Suprapubic skin (tissue), 4 donors: Measurements from ENCODE around the gene DOK6. TPM values are rescaled to one million over a fixed set of nuclear protein-coding genes. Genes with fewer than 3 reads are reported as not detected.

Experiments
- DNase-seq, 2 donors: peaks; one replicate each; pipeline ENCODE4 v3.0.0-alpha.2; 2019; ENCODE audit warnings: low spot score in 2 of 2
- H3K27ac ChIP-seq: fragments of 200-600 bp; sonication (generic); one replicate; pipeline ENCODE4 v1.5.1; 2019
- H3K27me3 ChIP-seq: fragments of 200-600 bp; sonication (generic); one replicate; pipeline ENCODE4 v1.5.1; 2019
- H3K36me3 ChIP-seq: fragments of 200-600 bp; sonication (generic); one replicate; pipeline ENCODE4 v1.5.1; 2019
- H3K4me1 ChIP-seq: fragments of 200-600 bp; sonication (generic); one replicate; pipeline ENCODE4 v1.5.1; 2019
- H3K4me3 ChIP-seq: fragments of 200-600 bp; sonication (generic); one replicate; pipeline ENCODE4 v1.5.1; 2019; ENCODE audit warnings: mild to moderate bottlenecking
- H3K9me3 ChIP-seq: fragments of 200-600 bp; sonication (generic); one replicate; pipeline ENCODE4 v1.5.1; 2019
- EP300 ChIP-seq: sonication (generic); formaldehyde crosslinking; IDR thresholded peaks from one replicate; pipeline ENCODE4 v1.6.1; 2017; ENCODE audit warnings: antibody characterized with exemption
- POLR2A ChIP-seq, 2 donors: fragments of 450-650 bp; IDR thresholded peaks; one replicate each; pipeline ENCODE4 v1.6.1; 2017; ENCODE audit warnings: antibody characterized with exemption in 2 of 2, mild to moderate bottlenecking in 2 of 2, moderate library complexity in 2 of 2
- POLR2AphosphoS5 ChIP-seq, 3 donors: sonication (generic); formaldehyde crosslinking; IDR thresholded peaks; one replicate each; pipeline ENCODE4 v1.6.1; 2017; ENCODE audit warnings: antibody characterized with exemption in 3 of 3
- WGBS: methylation state at CpG from one replicate; pipeline ENCODE4 v1.1.5; 2018; 5-methylcytosine and 5-hydroxymethylcytosine counted together
- total RNA-seq, 4 donors: library from RNA; depleted of rRNA; stranded (reverse); fragments of >200 nt; gene quantifications; one replicate each; pipeline ENCODE4 v1.1.0, GENCODE V29; 2016
- TF ChIP-seq, protein P1 (sequence below), 2 donors: fragments of 200-600 bp in 1 of 2; fragments of 450-650 bp in 1 of 2; sonication (generic) in 1 of 2; IDR thresholded peaks; one replicate each; pipeline ENCODE4 v1.5.1; 2016 to 2019; ENCODE audit warnings: antibody characterized with exemption in 2 of 2, mild to moderate bottlenecking in 1 of 2, moderate library complexity in 1 of 2

Gene DOK6
- total RNA-seq, 4 donors from 2014 or later, result 0.21 to 0.80 (median 0.42) TPM; not detected in 1

DNA sequence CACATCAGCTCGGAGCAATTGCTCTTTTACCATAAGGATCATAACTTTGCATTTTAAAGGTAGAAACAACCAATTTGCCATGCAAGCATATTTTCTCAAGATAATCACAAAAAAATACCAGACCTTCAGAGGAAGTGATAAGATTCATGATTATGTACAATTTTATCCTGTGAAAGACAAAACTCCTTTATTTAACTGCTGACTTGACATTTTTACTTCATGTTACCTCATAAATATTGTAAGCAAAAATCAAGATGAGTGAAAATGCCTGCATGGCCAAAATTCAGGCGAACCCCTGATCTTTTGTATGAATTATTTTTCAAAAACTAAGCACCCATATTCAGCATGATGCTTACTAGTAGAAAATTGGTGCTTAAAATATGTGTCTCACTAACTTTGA, 300.6 kb downstream of the DOK6 start:
- Histone ChIP-seq H3K9me3 (no peaks in the 10 kb centered on the region), H3K4me3 (no peak overlapping the region), H3K4me1 (no peaks in the 10 kb centered on the region), H3K27ac (no peak overlapping the region), H3K27me3 (no peaks in the 10 kb centered on the region), H3K36me3 (no peaks in the 10 kb centered on the region)
- WGBS, result 89% methylated on average over 2 of the region's 2 CpGs
- TF ChIP-seq, protein P1, sequence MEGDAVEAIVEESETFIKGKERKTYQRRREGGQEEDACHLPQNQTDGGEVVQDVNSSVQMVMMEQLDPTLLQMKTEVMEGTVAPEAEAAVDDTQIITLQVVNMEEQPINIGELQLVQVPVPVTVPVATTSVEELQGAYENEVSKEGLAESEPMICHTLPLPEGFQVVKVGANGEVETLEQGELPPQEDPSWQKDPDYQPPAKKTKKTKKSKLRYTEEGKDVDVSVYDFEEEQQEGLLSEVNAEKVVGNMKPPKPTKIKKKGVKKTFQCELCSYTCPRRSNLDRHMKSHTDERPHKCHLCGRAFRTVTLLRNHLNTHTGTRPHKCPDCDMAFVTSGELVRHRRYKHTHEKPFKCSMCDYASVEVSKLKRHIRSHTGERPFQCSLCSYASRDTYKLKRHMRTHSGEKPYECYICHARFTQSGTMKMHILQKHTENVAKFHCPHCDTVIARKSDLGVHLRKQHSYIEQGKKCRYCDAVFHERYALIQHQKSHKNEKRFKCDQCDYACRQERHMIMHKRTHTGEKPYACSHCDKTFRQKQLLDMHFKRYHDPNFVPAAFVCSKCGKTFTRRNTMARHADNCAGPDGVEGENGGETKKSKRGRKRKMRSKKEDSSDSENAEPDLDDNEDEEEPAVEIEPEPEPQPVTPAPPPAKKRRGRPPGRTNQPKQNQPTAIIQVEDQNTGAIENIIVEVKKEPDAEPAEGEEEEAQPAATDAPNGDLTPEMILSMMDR (IDR thresholded peaks at IDR 0.05), result no peak
- TF ChIP-seq POLR2AphosphoS5 (IDR thresholded peaks at IDR 0.05) (no peak), POLR2A (IDR thresholded peaks at IDR 0.05) (no peak), EP300 (no peak)
- DNase-seq, result no peak

DNA sequence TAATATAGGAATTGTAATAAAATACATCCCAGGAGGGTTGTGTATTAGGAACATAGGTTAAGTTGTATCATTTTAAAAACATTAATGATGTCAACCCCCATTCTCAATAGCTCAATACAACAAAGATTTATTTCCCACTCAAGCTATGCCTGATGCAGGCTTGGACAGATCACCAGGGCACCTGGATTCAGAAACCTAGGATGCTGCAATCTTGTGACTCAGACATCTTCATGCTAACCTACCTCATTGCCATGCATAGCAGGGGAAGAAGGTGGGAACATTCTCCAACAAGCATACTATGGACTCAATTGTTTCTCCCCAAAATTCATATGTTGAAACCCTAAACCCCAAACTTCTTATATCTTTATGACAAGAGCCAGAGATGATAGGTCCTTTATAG, 302.8 kb downstream of the DOK6 start:
- Histone ChIP-seq H3K27me3 (no peaks in the 10 kb centered on the region), H3K36me3 (no peaks in the 10 kb centered on the region), H3K4me3 (no peak overlapping the region), H3K9me3 (peaks cover 5% of the 10 kb centered on the region), H3K4me1 (no peaks in the 10 kb centered on the region), H3K27ac (no peak overlapping the region)
- TF ChIP-seq POLR2A (IDR thresholded peaks at IDR 0.05) (no peak), POLR2AphosphoS5 (IDR thresholded peaks at IDR 0.05) (no peak), EP300 (no peak)
- TF ChIP-seq, protein P1 (IDR thresholded peaks at IDR 0.05), result no peak
- DNase-seq, result no peak

DNA sequence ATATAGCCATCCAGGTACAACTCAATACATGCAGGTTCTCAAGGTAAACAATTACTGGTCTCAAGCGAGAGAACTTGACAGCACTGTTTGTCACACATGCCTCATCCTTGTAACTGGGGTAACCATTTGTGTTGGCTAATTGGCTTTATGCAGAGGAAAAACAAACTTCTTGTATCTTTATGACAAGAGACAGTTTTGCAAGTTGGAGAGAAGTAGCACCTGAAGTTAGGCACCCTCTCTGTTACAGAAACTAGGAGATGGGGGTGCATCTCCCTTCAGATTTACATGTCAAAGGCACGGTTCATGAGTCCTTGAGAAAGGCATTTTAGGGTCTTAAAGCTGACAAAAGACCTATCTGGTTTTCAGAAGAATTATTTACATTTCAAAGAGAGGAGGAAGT, 305.3 kb downstream of the DOK6 start:
- Histone ChIP-seq H3K4me3 (no peak overlapping the region), H3K36me3 (no peaks in the 10 kb centered on the region), H3K27me3 (no peaks in the 10 kb centered on the region), H3K27ac (no peak overlapping the region), H3K9me3 (peaks cover 5% of the 10 kb centered on the region), H3K4me1 (no peaks in the 10 kb centered on the region)
- TF ChIP-seq POLR2AphosphoS5 (IDR thresholded peaks at IDR 0.05) (no peak), EP300 (no peak)
- DNase-seq, result no peak
- 59% methylated on average over 2 of the region's 2 CpGs for WGBS

DNA sequence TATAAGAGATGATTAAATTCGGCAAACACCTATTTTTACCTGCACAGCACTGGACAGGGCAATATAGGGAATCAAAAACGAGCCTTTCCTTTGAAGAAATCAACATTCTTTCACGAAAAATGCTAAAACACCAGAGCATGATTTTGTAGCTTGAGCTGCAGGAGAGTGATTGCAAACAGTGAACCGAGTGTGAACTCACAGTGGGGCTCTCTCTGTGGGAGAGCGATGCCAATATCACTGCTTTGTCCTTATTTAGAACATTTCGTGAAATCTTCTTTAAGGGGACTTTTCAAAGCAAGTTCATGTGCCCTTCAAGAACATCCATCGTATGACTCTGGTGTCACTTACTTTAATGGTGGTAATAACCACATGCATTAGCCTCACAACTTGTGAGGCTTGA, 308.2 kb downstream of the DOK6 start:
- H3K9me3 ChIP-seq, result peaks cover 5% of the 10 kb centered on the region
- H3K27me3 ChIP-seq, result no peaks in the 10 kb centered on the region
- no peak overlapping the region for H3K4me3 ChIP-seq
- H3K27ac ChIP-seq, result no peak overlapping the region
- no peaks in the 10 kb centered on the region for H3K36me3 ChIP-seq
- no peak for TF ChIP-seq EP300
- TF ChIP-seq, protein P1 (IDR thresholded peaks at IDR 0.05), result no peak
- no peak for TF ChIP-seq POLR2AphosphoS5 (IDR thresholded peaks at IDR 0.05)
- TF ChIP-seq POLR2A (IDR thresholded peaks at IDR 0.05), result no peak
- WGBS, result 82% methylated on average over 7 of the region's 7 CpGs
- no peak for DNase-seq
- H3K4me1 ChIP-seq, result no peaks in the 10 kb centered on the region

DNA sequence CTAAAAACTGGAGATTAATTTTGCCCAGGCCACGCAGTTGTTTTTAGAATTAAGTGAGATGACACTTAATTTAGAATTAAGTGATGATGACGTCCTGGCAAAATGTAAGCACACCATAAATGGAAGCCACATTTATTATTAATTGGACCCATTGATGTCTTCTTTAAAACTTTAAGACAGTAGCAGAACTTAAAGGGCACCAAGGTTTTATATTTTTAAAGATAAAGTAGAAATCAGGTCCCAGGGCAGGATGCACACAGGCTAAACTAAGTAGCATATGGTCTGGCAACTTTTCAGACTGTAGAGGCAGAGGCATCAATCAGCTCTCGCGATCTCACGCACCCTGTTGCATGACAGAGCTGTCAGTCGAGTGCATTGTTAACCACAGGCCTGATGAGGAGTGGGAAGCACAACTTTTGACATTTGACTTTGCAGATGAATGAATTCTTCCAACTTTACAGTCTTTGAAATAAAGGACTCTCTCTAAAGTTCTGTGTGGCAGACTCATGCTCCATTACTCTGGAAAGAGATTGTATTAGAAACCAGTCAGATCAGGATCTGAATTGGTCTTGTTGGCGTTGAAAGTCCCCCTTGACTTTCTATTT, 314.6 kb downstream of the DOK6 start:
- Histone ChIP-seq H3K27ac (no peak overlapping the region), H3K4me3 (no peak overlapping the region), H3K4me1 (no peaks in the 10 kb centered on the region), H3K27me3 (no peaks in the 10 kb centered on the region), H3K36me3 (no peaks in the 10 kb centered on the region), H3K9me3 (peaks cover 9% of the 10 kb centered on the region)
- no peak for DNase-seq
- 74% methylated on average over 7 of the region's 7 CpGs for WGBS
- TF ChIP-seq, protein P1 (IDR thresholded peaks at IDR 0.05), result no peak
- TF ChIP-seq POLR2A (IDR thresholded peaks at IDR 0.05) (no peak), POLR2AphosphoS5 (IDR thresholded peaks at IDR 0.05) (no peak), EP300 (no peak)

DNA sequence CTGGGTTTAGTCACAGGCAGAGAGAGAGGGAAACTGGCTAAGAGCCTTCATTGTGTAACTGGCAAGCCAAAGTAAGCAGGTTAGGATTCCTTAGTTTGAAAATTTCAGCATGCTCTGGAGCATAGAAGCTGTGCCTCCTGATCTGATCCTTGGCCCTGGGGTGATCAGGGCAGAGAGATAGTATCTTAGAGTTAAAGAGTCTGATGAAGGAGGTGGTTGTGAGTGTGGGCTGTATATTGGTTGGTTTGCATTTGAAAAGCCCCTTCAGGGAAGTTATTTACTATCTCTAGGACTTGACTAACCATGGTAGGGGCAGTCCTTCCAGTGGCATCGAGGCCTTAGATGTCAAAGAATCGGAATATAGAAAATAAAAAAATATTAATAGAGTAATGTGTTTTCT, 316.9 kb downstream of the DOK6 start:
- Histone ChIP-seq H3K9me3 (peaks cover 9% of the 10 kb centered on the region), H3K27ac (no peak overlapping the region), H3K36me3 (no peaks in the 10 kb centered on the region), H3K4me3 (no peak overlapping the region), H3K4me1 (no peaks in the 10 kb centered on the region), H3K27me3 (no peaks in the 10 kb centered on the region)
- WGBS, result 88% methylated on average over 2 of the region's 2 CpGs
- DNase-seq, result no peak
- TF ChIP-seq, protein P1 (IDR thresholded peaks at IDR 0.05), result no peak
- TF ChIP-seq POLR2AphosphoS5 (IDR thresholded peaks at IDR 0.05), result no peak
- no peak for TF ChIP-seq EP300
- no peak for TF ChIP-seq POLR2A (IDR thresholded peaks at IDR 0.05)
